Mesenchymal stem cell (in vitro differentiated cells and primary cell): ENCODE data around the gene DPCD.
A peak's percentile ranks its signal among the peaks of the same experiment; 100 is the strongest.

Experiments
- DNase-seq: peaks from one replicate; pipeline ENCODE4 v3.0.0-alpha.2; 2013
- H2AFZ ChIP-seq: one replicate; pipeline ENCODE4 v1.6.1; 2013; ENCODE audit warnings: low read depth, mild to moderate bottlenecking, control low read depth, inconsistent platforms, low read length, moderate library complexity
- H2AK5ac ChIP-seq: 2 replicates; pipeline ENCODE4 v1.6.1; 2013; ENCODE audit warnings: low read length, moderate library complexity, mild to moderate bottlenecking, inconsistent platforms; ENCODE audit not compliant: severe bottlenecking
- H2BK120ac ChIP-seq: one replicate; pipeline ENCODE4 v1.6.1; 2013; ENCODE audit warnings: low read depth, mild to moderate bottlenecking, inconsistent platforms, low read length, moderate library complexity
- H2BK12ac ChIP-seq, 2 experiments: one replicate each; pipeline ENCODE4 v1.6.1; 2013; ENCODE audit warnings: inconsistent platforms in 2 of 2, low read length in 2 of 2, mild to moderate bottlenecking in 2 of 2, moderate library complexity in 2 of 2, control low read depth in 1 of 2
- H2BK15ac ChIP-seq: one replicate; pipeline ENCODE4 v1.6.1; 2013; ENCODE audit warnings: mild to moderate bottlenecking, low read depth, inconsistent platforms; ENCODE audit not compliant: poor library complexity, severe bottlenecking
- H2BK5ac ChIP-seq: 2 replicates; pipeline ENCODE4 v1.6.1; 2013; ENCODE audit warnings: low read depth, mild to moderate bottlenecking, low read length, control low read depth, inconsistent platforms; ENCODE audit not compliant: poor library complexity, severe bottlenecking
- H3K14ac ChIP-seq, 2 experiments: one replicate each; pipeline ENCODE4 v1.6.1; 2013; ENCODE audit warnings: inconsistent platforms in 2 of 2, low read length in 2 of 2, control low read depth in 1 of 2, mild to moderate bottlenecking in 1 of 2, moderate library complexity in 1 of 2
- H3K18ac ChIP-seq, 2 experiments: one replicate each; pipeline ENCODE4 v1.6.1; 2013; ENCODE audit warnings: inconsistent platforms in 2 of 2, low read length in 2 of 2, control low read depth in 1 of 2, low read depth in 1 of 2, mild to moderate bottlenecking in 1 of 2
- H3K23ac ChIP-seq, 2 experiments: one replicate each; pipeline ENCODE4 v1.6.1; 2013; ENCODE audit warnings: inconsistent platforms in 2 of 2, low read length in 2 of 2, mild to moderate bottlenecking in 2 of 2, moderate library complexity in 2 of 2, control low read depth in 1 of 2
- H3K27ac ChIP-seq: 2 replicates; pipeline ENCODE4 v1.5.1; 2013; ENCODE audit warnings: mild to moderate bottlenecking, moderate library complexity, low read length, control low read depth, inconsistent platforms; ENCODE audit not compliant: poor library complexity, severe bottlenecking
- H3K27me3 ChIP-seq, 2 experiments: 2 replicates each; pipeline versions ENCODE4 v1.6.1 to v1.7.0; 2013; ENCODE audit warnings: low read length in 2 of 2, mild to moderate bottlenecking in 2 of 2, moderate library complexity in 2 of 2, control low read depth in 1 of 2, inconsistent platforms in 1 of 2; ENCODE audit not compliant: control insufficient read depth in 1 of 2, insufficient read depth in 1 of 2
- H3K36me3 ChIP-seq, 2 experiments: 2 replicates each; pipeline versions ENCODE4 v1.6.1 to v1.7.0; 2013; ENCODE audit warnings: low read length in 2 of 2, control low read depth in 1 of 2, inconsistent platforms in 1 of 2, low read depth in 1 of 2, mild to moderate bottlenecking in 1 of 2; ENCODE audit not compliant: insufficient read depth in 2 of 2, control insufficient read depth in 1 of 2
- H3K4ac ChIP-seq, 2 experiments: one replicate each; pipeline ENCODE4 v1.6.1; 2013; ENCODE audit warnings: inconsistent platforms in 2 of 2, low read length in 2 of 2, mild to moderate bottlenecking in 2 of 2, moderate library complexity in 2 of 2, control low read depth in 1 of 2, low read depth in 1 of 2
- H3K4me1 ChIP-seq: 2 replicates; pipeline ENCODE4 v1.6.1; 2013; ENCODE audit warnings: low read depth, low read length, control low read depth; ENCODE audit not compliant: control insufficient read depth, insufficient read depth
- H3K4me2 ChIP-seq: 2 replicates; pipeline ENCODE4 v1.6.1; 2013; ENCODE audit warnings: low read length, mild to moderate bottlenecking, inconsistent platforms; ENCODE audit not compliant: poor library complexity, severe bottlenecking
- H3K4me3 ChIP-seq, 2 experiments: 2 replicates each; pipeline versions ENCODE4 v1.5.1 to v1.7.0; 2013; ENCODE audit warnings: low read length in 2 of 2, mild to moderate bottlenecking in 2 of 2, control low read depth in 1 of 2, low read depth in 1 of 2; ENCODE audit not compliant: insufficient read depth in 1 of 2
- H3K79me1 ChIP-seq: replicated peaks from 2 replicates; pipeline ENCODE4 v1.6.1; 2013; ENCODE audit warnings: mild to moderate bottlenecking, control low read depth, low read length, inconsistent platforms; ENCODE audit not compliant: poor library complexity, severe bottlenecking
- H3K9ac ChIP-seq: 2 replicates; pipeline ENCODE4 v1.7.0; 2013; ENCODE audit warnings: mild to moderate bottlenecking, low read length, moderate library complexity
- H3K9me3 ChIP-seq: 2 replicates; pipeline ENCODE4 v1.7.0; 2013; ENCODE audit warnings: mild to moderate bottlenecking, low read length; ENCODE audit not compliant: control insufficient read depth
- H4K8ac ChIP-seq: one replicate; pipeline ENCODE4 v1.6.1; 2013; ENCODE audit warnings: inconsistent platforms, mild to moderate bottlenecking, low read length, moderate library complexity
- H4K91ac ChIP-seq: one replicate; pipeline ENCODE4 v1.6.1; 2013; ENCODE audit warnings: mild to moderate bottlenecking, low read length, inconsistent platforms
- WGBS: methylation state at CpG from one replicate; pipeline ENCODE4 v1.1.7; 2013; ENCODE audit warnings: mixed read lengths; 5-methylcytosine and 5-hydroxymethylcytosine counted together

Gene DPCD

DNA sequence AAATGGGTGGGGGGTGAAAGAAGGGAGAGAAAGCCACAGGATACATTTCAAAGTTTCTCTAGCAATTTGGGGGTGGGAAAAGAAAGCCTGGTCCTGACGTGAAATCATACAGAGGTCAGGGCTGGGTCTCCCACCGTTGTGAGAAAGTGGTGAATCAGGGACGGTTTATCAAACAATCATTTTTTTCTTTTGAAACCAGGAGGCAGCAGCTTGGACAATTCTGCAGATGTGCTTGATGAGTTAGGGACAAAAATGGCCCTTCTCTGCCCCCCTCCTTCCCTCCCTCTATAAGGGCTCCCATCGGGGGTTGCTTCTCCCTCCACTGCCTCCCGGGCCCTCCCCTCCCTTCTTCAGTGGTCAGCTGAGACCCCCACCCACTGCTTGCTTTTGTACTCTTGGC lies 63.2 kb downstream of the DPCD start:
- Histone ChIP-seq H3K9me3 (no peaks in the 10 kb centered on the region), H3K4me1 (no peaks in the 10 kb centered on the region), H2BK12ac (no peak overlapping the region), H3K23ac (no peak overlapping the region), H3K4ac (no peak overlapping the region), H2AK5ac (no peak overlapping the region), H3K27ac (no peak overlapping the region), H3K9ac (no peak overlapping the region), H2BK120ac (no peak overlapping the region), H2AFZ (no peak overlapping the region), H2BK5ac (no peak overlapping the region), H4K91ac (no peak overlapping the region), H3K4me2 (no peak overlapping the region), H3K18ac (no peak overlapping the region), H3K4me3 (no peak overlapping the region), H2BK15ac (no peak overlapping the region), H3K79me1 (peaks cover 21% of the 10 kb centered on the region), H4K8ac (no peak overlapping the region), H3K27me3 (no peaks in the 10 kb centered on the region), H3K14ac (no peak overlapping the region), H3K36me3 (peaks cover 35 to 50% of the 10 kb centered on the region in 2 experiments)
- WGBS: 91% methylated on average over 5 of the region's 5 CpGs
- DNase-seq: no peak

DNA sequence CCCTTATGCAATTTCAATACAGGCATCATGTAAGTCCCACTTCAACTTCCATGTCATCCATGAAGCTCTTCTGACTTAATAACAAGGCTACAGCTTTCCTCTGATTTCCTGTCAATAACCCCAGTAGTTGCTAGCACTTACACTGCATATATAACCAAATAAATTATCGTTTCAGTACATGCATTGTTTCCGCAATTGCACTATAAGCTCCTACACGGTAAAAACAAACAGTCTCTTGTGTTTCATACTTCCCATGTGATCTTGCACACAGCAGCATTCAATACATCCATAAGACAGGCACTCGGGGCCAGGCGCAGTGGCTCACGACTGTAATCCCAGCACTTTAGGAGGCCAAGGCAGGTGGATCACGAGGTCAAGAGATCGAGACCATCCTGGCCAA lies 65.4 kb downstream of the DPCD start:
- Histone ChIP-seq H3K4ac (no peak overlapping the region), H2BK15ac (no peak overlapping the region), H3K4me2 (no peak overlapping the region), H2BK5ac (no peak overlapping the region), H4K91ac (no peak overlapping the region), H3K4me1 (no peaks in the 10 kb centered on the region), H4K8ac (no peak overlapping the region), H3K14ac (no peak overlapping the region), H3K79me1 (peaks cover 21% of the 10 kb centered on the region), H3K4me3 (no peak overlapping the region), H2BK12ac (no peak overlapping the region), H3K9me3 (no peaks in the 10 kb centered on the region), H3K27me3 (no peaks in the 10 kb centered on the region), H3K27ac (no peak overlapping the region), H2AK5ac (no peak overlapping the region), H3K36me3 (peaks cover 40 to 54% of the 10 kb centered on the region in 2 experiments), H2BK120ac (no peak overlapping the region), H3K18ac (no peak overlapping the region), H2AFZ (no peak overlapping the region), H3K9ac (no peak overlapping the region), H3K23ac (no peak overlapping the region)
- 98% methylated on average over 8 of the region's 8 CpGs for WGBS
- DNase-seq: no peak

DNA sequence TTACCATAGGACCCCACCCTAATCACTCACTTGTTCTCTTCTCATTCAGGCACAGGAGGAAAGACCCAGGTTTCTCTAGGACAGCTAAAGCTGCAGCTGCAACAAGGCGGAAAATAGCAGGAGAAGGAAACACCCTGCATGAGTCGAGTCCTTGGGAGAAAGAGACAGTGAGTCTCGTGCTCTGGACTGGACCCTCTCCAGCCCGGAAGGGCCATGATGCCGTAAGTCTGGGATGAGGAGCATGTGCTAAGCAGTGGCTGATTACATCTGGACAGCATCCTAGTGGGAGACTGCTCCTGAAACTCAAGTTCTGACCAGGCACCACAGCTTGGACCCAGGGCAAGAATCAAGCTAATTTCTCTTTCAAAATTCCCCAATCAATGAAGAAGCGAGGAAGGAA lies 67.4 kb downstream of the DPCD start:
- Histone ChIP-seq H2AK5ac (no peak overlapping the region), H3K9ac (peak overlapping the region; percentile 51), H3K9me3 (no peaks in the 10 kb centered on the region), H3K14ac (no peak overlapping the region), H2BK15ac (no peak overlapping the region), H3K36me3 (peaks cover 36 to 62% of the 10 kb centered on the region in 2 experiments), H3K23ac (no peak overlapping the region), H3K18ac (no peak overlapping the region), H3K4me1 (no peaks in the 10 kb centered on the region), H2AFZ (no peak overlapping the region), H3K4me3 (no peak overlapping the region), H3K4me2 (no peak overlapping the region), H3K4ac (no peak overlapping the region), H2BK5ac (no peak overlapping the region), H2BK120ac (no peak overlapping the region), H2BK12ac (no peak overlapping the region), H3K27ac (no peak overlapping the region), H4K8ac (no peak overlapping the region), H3K27me3 (no peaks in the 10 kb centered on the region), H4K91ac (no peak overlapping the region), H3K79me1 (peaks cover 26% of the 10 kb centered on the region)
- DNase-seq: no peak
- WGBS: 78% methylated on average over 6 of the region's 6 CpGs

DNA sequence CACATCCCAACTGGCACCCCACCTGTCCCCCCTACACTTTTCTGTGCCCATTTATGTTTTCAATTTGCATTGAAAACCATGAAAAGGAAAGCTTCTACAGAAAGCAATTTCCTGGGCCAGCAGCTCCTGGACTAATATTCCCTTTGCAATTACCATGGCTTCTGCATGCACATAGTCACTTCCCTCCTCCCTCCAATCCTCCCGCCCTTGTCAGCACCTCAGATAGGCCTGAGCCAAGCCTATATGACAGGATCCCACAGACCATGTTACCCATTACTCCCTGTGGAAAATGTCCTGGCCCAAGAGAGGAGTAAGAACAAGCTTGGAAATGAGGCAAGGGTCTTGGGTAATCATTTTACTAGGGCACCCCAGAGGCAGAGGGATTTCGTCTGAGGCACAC lies 68.8 kb downstream of the DPCD start:
- H3K14ac ChIP-seq: no peak overlapping the region
- H2BK15ac ChIP-seq: no peak overlapping the region
- H2AFZ ChIP-seq: no peak overlapping the region
- H2BK5ac ChIP-seq: no peak overlapping the region
- H2BK12ac ChIP-seq: no peak overlapping the region
- H3K9ac ChIP-seq: no peak overlapping the region
- H3K27ac ChIP-seq: no peak overlapping the region
- H4K8ac ChIP-seq: no peak overlapping the region
- no peak for DNase-seq
- no peak overlapping the region for H3K18ac ChIP-seq
- H3K27me3 ChIP-seq: no peaks in the 10 kb centered on the region
- H3K23ac ChIP-seq: no peak overlapping the region
- H4K91ac ChIP-seq: no peak overlapping the region
- no peak overlapping the region for H3K4me3 ChIP-seq
- no peak overlapping the region for H3K4me2 ChIP-seq
- H3K36me3 ChIP-seq: peaks cover 39 to 74% of the 10 kb centered on the region in 2 experiments
- peaks cover 19% of the 10 kb centered on the region for H3K79me1 ChIP-seq
- H3K9me3 ChIP-seq: no peaks in the 10 kb centered on the region
- H3K4me1 ChIP-seq: no peaks in the 10 kb centered on the region
- H2AK5ac ChIP-seq: no peak overlapping the region
- 100% methylated on average over 1 of the region's 2 CpGs for WGBS
- no peak overlapping the region for H2BK120ac ChIP-seq
- no peak overlapping the region for H3K4ac ChIP-seq
